Erythroblast (primary cell): ENCODE measurements around the gene EVI5.

Experiments
- GATA1 ChIP-seq: IDR thresholded peaks from 2 replicates; pipeline ENCODE4 v1.6.1; 2011; ENCODE audit warnings: low read depth, mild to moderate bottlenecking, control low read depth, low read length, moderate library complexity
- POLR2A ChIP-seq: IDR thresholded peaks from 2 replicates; pipeline ENCODE4 v1.6.1; 2011; ENCODE audit warnings: mild to moderate bottlenecking, low read length

- TF ChIP-seq POLR2A: no peak
- no peak for TF ChIP-seq GATA1
These were observed 248.5 kb downstream of the EVI5 start for GRCh38 chr1:92536211-92536979.
